Activated naive CD8-positive, alpha-beta T cell treated with anti-CD3 and anti-CD28 coated beads, Interleukin-2, amount 50 U/mL, for 16 hours (primary cell): ENCODE data around the gene ADGRE1.

ENCODE experiments used
- DNase-seq: peaks from one replicate; pipeline ENCODE4 v3.0.0-alpha.2; 2020; ENCODE audit warnings: low read depth, low spot score

The ADGRE1 gene

DNA sequence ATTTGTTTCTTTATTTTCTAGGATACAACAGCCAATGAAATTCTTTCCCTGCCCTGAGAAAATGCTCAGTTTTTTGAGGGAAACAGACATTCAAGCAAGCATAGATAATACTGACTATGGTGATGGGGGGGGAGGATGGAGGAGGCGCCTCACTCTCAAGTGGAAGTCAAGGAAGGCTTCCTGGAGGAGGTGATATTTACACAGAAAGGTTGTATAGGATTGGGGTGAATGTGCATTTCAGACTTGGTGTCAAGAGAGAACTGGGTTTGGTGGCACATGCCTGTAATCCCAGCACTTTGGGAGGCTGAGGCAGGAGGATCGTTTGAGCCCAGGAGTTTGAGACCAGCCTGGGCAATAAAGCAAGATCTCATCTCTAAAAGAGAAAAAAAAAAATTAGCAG is 12.2 kb upstream of the ADGRE1 start:
- DNase-seq = no peak

DNA sequence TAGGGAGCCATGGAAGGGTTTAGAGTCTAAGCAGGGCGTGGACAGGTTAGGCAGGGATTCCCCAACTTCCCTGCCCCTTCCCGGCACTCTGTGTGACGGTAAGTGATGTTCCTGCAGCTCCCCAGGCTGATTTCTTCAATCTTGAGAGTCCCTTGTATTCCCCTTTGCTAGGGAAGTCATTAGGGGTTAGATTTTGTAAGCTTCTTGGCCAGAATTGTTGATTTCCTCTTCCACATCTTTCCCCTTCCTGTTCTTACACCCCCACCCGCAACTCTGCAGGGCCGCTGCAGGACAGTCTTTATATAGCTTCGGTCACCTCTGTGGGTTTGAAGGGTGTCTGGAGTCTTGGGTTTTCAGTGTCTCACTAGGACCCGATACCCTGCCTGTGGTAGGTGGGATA is 10.6 kb upstream of the ADGRE1 start:
- DNase-seq = no peak

DNA sequence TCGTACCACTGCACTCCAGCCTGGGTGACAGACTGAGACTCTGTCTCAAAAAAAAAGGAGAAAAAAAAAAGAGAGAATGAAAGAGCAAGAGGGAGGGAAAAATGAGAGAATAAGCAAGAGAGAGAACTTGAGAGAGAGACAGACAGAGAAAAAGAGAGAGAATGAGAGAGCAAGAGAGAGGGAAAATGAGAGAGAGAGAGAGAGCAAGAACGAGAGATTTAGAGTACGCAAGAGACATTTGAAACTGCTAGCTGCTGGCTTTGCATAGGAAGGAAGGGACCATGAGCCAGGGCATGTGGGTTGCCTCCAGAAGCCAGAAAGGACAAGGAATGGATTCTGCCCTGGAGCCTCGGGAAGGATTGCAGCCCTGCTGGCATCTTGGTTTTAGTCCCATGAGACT is 9.6 kb upstream of the ADGRE1 start:
- DNase-seq = no peak

DNA sequence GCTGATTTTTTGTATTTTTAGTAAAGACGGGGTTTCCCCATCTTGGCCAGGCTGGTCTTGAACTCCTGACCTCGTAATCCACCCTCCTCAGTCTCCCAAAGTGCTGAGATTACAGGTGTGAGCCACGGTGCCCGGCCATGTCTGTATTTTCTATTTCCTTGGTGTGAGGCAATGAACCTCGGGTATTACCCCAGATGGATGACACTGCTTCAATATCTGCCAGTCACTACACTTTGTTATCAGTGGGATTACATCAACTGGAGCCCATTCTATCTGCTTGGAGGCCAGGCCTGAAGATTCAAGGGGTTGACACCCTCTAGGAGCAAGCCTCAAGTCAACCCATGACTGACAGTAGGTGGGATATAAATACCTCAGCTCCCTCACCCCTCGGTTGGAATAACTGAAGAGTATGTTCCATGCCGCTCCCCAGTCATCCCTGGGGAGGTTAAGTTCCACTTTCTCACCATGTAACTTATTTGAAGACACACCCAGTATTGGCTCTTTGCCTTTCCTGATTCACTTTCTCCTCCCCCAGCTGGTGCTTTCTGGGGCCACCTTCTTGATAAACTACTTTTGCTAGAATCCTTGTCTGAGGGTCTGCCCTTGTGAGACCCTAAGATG is 992 bp upstream of the ADGRE1 start:
- no peak for DNase-seq

DNA sequence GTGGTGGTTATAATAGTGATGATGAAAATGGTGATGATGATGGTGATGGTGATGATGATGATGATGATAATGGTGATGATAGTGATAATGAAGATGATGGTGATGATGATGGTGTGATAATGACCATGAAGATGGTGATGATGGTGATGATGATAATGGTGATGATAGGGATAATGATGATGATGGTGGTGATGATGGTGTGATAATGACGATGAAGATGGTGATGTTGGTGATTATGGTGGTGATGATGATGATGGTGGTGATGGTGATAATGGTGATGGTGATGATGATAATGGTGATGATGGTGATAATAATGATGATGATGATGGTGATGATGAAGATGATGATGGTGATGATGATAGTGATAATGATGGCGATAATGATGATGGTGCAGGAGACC is 1.6 kb downstream of the ADGRE1 start:
- no peak for DNase-seq

DNA sequence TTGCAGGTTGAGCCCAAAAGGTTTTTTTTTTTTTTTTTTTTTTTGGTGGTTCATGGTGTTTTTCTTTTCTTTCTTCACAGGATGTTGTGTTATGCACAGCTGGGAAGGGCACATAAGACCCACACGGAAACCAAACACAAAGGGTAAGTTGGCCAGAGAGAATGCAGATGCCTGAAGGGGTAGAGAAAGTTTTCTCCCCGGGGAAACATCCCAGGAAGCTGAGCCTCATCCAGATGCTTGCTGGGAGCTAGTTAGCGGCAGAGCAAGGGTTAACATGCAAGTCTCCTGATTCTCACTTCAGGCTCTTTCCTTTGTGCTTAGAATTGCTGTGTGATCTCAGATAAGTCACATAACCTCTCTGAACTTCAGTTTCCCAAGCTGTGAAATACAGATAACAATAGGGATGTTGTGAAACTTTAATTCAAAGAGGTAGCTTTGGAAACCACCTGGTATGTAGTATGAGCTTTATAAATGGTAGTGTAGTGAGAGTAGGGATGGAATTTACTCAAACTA is 3.1 kb downstream of the ADGRE1 start:
- no peak for DNase-seq

DNA sequence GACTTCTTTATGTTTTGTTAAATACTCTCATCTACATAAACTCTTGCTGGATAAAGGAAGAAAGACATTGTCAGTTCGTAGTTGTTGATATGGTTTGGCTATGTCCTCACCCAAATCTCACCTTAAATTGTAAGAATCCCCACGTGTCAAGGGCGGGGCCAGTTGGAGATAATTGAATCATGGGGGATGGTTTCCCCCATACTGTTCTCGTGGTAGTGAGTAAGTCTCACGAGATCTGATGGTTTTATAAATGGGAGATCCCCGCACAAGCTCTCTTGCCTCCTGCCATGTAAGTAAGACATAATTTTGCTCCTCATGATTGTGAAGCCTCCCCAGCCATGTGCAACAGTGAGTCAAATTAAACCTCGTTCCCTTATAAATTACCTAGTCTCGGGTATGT is 3.6 kb downstream of the ADGRE1 start:
- DNase-seq = no peak

DNA sequence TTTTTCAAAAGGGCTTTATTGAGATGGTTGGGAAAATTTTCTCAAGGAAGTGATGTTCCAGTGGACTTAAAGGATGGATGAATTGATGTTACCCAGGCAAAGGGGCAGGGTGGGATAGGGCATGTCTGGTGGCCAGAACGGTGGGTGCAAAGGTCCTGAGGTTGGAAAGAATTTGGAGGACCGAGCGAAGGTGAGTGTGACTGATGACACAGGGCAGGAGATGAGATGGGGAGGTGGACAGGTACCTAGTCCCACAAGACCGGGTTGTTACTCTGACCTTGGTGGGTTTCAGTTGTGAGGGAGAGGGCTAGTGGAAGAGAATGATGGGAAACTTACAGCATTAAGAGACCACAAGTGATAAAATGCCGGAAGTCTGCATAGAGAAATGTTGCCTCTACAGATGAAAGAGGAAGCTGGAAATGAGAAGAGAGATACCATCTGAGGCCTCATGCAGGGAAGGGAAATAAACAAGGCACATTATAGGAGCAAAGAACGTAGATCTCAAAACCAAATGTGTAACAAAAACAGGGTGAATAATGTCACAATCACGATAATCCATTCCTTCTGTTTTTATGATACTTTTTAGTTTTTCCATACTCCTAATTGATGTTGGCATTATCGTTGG is 4.5 kb downstream of the ADGRE1 start:
- no peak for DNase-seq

DNA sequence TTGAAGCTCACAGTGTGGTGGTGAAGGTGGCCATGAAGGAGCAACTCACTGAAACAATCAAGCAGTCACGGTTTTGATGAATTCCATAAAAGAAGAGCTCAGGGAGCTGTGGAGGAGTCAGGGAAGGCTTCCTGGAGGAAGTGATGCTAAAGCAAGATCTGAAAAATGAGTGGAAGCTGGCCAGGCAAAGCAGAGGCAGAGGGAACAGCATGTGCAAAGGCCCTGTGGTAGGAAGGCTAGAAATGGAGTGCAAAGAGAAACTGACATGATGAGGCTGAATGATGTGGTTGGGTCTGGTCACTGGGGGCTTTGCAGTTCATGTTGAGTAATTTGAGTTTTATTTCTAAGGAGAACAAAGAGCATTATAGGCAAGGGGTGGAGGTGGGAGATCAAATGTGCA is 6.9 kb downstream of the ADGRE1 start:
- DNase-seq = no peak

DNA sequence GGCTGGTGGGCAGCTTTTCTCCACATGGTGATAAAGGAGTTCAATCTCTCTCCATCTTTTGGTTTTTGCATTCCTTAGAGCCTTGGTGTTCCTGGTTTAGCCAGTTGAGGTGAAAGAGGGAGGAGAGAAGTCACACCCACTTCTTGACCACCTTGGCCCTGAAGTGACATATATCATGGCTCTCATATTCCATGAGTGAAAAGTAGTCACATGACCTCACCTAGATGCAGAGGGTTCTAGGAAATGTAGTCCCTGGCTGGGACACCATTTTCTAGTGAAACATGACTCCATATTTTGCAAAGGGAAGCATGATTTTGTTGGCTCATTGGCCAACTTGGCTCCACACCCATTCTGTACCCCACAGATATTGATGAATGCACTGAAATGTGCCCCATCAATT is 16.1 kb downstream of the ADGRE1 start:
- DNase-seq = no peak

DNA sequence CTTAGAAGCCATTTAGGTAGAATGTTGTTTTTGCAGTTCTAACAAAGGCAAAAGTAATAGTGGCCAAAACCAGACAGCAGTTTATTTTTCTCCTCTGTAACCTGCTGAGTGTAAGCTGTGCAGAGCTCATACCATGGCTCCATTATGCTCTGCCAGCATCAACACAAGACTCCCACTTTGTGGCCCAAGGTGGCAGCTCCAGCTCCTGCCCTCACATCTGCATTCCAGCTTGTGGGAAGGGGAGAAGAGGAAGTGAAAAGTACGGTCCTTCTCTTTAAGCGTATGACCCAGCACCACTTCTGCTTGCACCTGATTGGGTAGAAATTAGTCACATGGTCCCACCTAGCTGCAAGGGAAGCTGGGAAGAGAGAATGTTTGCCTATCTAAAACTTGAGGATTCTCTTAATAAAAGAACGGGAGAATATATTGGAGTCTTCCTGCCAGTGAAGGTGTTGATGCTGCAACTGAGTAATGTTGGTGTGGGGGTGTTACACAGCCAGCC is 19.2 kb downstream of the ADGRE1 start:
- no peak for DNase-seq

DNA sequence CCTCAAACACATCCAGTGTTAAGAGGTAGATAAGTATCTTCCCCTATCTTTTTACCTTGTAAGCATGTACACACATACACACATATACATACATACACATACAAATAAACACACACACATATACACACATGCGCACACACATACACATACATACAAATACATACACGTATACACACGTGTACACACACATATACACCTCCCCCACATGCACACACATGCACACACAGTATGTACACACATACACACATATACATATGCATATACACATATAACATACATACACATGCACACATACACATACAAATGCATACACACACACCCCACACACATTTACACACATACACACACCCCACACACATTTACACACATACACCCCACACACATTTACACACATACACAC is 24.1 kb downstream of the ADGRE1 start:
- DNase-seq = no peak

DNA sequence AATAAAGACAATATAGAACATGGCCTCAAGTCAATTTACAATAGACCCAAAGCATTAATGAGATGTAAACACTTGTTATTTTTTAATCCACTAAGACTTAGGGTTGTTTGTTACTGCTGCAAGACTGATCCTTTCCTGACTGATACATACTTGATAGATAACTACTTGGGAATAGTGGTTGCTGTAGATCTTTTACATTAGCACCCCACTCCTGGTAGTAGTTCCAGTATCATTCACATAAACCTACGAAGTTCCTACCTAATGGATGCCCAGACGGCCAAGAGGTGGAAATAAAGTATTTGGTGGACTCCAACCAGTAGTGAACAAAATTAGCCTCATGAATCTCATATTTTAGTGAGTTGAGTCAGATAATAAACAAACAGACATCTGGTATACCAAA is 26.9 kb downstream of the ADGRE1 start:
- DNase-seq = no peak

DNA sequence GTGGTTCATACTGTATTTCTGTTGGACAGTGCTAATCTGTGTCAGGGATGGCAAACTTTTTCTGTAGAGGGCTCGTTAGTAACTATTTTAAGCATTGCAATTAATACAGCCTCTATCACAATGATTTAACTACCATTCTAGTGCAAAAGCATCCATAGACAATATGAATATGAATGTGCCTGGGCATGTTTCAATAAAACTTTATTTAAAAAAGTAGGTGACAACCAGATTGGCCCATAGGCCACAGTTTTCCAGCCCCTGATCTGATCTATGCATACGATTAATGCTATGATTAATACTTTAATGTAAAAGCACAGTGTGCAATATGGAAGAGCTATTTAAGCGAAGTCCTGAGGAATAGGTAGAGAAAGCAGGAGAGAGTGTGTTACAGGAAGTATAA is 29.6 kb downstream of the ADGRE1 start:
- no peak for DNase-seq

DNA sequence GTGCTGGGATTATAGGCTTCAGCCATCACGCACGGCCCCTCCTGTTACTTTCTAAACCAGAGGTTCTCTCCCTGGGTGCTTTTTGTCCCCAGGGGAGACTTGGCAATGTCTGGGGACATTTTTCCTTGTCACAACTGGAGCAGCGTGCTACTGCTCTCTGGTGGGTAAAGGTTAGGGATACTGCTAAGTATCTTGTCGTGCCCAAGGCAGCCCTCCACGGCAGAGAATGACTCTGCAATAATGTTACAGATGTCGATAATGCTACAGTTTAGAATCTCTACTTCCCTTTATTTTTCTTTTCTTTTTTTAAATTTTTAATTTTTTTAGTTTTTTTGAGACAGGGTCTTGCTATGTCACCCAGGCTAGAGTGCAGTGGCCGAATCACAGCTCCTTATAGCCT is 38.0 kb downstream of the ADGRE1 start:
- no peak for DNase-seq

DNA sequence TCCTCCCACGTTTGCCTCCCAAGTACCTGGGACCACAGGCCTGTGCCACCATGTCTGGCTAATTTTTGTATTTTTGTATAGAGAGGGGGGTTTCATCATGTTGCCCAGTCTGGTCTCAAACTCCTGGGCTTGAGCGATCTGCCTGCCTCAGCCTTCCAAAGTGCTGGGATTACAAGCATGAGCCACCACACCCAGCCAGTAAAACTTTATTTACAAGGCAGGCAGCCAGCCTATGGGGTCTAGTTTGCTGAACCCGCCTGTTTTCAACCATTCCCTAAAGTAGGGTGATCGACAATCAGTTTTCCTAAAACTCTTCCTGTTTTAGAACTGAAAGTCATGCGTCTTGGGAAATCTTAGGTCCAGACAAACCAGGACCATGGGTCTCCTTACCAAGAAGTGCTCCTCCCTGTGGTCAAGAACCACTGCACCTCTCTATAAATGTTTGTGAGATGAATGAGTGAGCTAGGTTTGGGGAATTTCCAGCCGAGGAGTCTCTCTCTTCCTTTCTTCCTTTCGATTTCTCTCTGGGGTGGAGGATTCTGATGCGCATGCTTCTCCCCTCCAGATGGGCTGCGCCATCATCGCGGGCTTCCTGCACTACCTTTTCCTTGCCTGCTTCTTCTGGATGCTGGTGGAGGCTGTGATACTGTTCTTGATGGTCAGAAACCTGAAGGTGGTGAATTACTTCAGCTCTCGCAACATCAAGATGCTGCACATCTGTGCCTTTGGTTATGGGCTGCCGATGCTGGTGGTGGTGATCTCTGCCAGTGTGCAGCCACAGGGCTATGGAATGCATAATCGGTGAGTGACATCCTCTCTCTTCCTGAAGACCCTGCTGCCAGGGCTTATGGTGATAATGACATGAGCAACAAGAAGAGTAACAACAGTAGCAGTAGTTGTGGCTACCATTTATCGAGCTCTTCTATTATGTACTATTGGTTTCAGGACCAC is 38.7 kb downstream of the ADGRE1 start:
- DNase-seq = no peak

DNA sequence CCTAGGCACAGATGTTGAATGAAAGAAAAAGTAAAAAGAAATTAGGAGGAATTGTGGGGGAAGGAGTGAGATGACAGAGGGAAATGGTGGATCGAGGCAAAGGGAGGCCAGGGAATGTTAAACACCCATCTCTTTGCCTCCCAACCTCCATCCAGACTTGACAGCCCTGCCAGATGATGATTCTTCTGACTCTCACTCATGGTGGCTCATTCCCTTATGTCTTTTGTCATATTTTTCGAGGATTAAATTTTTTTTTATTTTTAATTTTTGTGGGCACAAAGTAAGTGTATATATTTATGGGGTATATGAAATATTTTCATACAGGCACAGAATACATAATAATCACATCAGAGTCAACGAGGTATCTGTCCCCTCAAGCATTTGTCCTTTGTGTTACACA is 42.8 kb downstream of the ADGRE1 start:
- no peak for DNase-seq

DNA sequence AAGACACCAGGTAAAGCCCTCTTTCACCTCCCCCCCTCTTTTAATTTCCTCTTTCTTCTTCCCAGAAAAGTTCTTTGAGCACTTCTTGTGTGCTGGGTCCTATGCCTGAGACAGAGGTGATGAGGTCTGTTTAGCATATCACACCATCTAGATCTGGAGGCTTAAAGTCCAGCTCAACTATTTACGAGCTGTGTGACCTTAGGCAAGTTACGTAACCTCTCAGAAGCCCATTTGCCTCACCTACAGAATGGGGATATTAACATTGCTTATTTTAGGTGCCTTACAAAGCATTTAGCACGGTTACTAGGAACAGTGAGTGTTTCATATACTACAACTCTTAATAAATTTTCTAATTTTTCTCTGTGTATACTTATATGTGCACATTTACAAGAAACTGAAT is 47.7 kb downstream of the ADGRE1 start:
- DNase-seq = no peak

DNA sequence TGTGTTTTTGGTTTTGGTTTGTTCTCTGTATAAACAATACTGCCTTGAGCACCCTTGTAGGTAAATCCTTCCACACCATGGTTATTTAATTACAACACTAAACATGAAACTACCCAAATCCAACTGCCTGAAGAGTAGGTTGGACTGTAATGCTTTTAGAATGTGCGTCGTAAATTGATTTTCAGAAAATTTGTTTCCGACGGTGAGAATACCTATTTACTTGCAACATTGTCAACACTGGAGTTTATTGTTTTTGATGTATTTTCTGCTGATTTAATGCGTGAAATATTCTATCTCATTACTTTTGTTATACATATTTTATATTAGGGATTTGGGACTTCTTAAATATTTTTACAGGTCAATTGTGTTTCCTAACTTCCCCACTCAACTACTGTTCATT is 48.2 kb downstream of the ADGRE1 start:
- no peak for DNase-seq

DNA sequence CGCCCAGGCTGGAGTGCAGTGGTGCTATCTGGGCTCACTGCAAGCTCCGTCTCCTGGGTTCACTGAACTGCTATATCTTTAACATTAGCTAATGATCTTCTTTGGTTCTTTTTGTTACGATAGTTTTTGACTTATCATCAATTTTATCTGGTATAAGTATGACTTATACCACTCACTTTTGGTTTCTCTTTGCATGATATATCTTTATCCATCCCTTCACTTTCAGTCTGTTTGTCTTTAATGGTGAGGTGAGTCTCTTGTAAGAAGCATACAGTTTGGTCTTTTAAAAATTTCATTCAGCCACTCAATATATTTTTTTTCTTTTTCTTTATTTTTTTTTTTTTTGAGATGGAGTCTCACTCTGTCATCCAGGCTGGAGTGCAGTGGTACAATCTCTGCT is 58.4 kb downstream of the ADGRE1 start:
- DNase-seq = no peak

DNA sequence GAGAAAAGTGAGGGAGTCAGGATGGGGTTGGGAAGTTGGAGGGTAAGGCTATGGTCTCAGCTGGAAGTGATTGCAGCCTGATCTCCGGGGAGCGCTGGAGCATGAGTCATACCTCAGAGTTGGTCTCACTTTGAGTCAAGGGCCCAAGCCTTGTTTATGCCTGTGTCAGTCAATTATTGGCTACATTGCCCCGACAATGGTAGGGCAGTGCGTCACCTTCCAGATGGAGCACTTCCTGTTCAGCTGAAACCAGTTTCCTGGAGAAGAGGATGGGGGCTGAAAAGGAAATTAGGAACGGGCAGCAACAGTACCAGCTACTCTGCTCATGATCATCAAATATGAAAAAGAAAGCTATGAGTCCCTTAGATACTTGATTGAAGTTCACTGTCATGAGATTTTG is 60.4 kb downstream of the ADGRE1 start:
- DNase-seq = no peak

DNA sequence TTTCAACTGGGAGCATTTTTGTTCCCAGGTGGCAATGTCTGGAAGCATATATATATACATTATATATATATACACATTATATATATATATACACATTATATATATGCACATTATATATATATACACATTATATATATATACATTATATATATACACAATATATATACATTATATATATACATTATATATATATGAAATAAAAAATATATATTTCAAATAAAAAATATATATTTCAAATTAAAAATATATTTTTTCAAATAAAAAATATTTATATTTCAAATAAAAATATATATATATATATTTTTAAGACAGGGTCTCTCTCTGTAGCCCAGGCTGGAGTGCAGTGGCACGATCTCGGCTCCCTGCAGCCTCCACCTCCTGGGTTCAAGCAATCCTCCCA is 61.5 kb downstream of the ADGRE1 start:
- no peak for DNase-seq

DNA sequence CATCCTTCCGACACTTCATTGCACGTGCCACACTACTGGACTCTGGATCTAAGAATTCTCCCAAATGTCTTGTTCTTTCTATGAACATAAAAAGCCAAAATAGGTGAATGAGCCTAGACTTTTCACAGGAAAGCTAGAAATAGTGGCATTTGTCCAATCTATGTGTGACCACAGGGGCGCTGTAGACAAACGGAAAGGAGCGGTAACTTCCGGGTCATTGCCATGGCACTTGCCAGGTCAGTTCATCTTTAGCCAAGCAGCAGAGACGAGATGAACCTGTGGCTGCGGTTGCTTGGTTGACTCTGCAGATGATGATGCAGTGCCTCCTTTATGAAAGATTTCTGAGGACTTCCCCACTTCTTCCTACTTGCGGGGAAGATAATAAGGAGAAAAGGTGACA is 65.6 kb downstream of the ADGRE1 start:
- DNase-seq = no peak
